WI38 (cell line): Measurements from ENCODE around the gene POMT2.
"Not testable (repeated sequence)": the region's sequence is repeated elsewhere in the genome, so short reads cannot be mapped to it uniquely, and the experiment has no call there.

ENCODE experiments used
- H3K4me3 ChIP-seq: 2 replicates; pipeline ENCODE4 v1.5.1; 2011; ENCODE audit warnings: low read depth, mild to moderate bottlenecking, control low read depth, low read length
- TF ChIP-seq, protein P1 (sequence below): IDR thresholded peaks from 2 replicates; pipeline ENCODE4 v1.5.1; 2012; ENCODE audit warnings: low read depth, mild to moderate bottlenecking, control low read depth, low read length

POMT2 gene

DNA sequence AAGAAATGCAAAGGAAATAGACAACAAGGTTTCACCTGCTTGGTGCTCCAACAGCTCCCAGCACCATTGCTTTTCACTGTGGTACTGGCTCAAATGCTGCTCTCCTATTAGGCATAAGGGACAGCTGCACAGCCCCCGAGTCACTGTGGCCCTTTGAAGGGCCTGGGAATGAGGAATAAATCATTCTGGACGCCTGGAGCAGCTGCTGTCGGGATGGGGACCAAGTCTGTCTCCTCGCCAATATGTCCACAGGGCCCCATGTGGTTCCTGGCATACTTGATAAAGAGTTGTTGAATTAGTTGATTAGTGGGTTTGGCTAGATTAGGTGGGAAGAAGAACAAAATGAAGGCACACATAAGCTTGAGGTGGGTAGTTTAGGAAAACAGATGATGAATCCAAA is 36.6 kb downstream of the POMT2 start:
- TF ChIP-seq, protein P1, sequence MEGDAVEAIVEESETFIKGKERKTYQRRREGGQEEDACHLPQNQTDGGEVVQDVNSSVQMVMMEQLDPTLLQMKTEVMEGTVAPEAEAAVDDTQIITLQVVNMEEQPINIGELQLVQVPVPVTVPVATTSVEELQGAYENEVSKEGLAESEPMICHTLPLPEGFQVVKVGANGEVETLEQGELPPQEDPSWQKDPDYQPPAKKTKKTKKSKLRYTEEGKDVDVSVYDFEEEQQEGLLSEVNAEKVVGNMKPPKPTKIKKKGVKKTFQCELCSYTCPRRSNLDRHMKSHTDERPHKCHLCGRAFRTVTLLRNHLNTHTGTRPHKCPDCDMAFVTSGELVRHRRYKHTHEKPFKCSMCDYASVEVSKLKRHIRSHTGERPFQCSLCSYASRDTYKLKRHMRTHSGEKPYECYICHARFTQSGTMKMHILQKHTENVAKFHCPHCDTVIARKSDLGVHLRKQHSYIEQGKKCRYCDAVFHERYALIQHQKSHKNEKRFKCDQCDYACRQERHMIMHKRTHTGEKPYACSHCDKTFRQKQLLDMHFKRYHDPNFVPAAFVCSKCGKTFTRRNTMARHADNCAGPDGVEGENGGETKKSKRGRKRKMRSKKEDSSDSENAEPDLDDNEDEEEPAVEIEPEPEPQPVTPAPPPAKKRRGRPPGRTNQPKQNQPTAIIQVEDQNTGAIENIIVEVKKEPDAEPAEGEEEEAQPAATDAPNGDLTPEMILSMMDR = no peak
- H3K4me3 ChIP-seq = no peak overlapping the region

DNA sequence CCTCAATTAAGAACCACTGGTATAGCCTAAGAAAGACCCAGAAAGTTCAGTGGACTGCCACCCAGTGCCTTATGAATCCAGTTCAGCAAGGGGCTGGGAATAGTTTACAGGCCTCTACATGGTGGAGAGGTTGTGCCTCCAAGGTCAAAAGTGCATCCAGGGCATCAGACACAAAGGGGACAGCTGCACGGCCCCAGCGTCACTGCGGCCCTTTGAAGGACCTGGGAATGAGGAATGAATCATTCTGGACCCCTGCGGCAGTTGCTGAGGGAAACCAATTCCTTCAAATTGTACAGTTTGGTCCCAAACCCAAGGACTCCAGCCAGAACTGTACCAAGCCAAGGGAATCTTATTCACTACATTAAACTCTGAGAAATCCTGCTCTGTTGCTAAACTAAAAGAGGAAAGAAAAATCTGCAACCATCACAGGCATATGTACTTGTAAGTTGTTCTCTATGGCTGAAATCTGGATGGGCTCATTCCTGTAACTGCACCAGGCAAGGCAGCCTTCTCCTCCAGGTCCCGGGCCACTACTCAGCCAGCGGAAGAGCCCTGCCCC is 38.8 kb downstream of the POMT2 start:
- no peak overlapping the region for H3K4me3 ChIP-seq
- TF ChIP-seq, protein P1 = no peak

DNA sequence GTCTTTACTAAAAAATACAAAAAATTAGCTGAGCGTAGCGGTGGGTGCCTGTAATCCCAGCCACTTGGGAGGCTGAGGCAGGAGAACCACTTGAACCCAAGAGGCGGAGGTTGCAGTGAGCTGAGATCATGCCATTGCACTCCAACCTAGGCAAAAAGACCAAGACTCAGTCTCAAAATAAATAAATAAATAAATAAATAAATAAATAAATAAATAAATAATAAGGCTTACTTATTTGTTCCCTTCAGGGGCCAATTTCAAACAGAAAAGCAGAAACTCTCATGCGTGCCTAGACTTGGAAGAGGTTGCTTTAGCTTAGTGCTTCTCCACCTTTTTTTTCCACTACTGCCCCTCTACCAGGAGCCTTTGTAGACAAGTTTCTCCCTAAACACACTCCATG is 39.8 kb downstream of the POMT2 start:
- not testable (repeated sequence) for H3K4me3 ChIP-seq

DNA sequence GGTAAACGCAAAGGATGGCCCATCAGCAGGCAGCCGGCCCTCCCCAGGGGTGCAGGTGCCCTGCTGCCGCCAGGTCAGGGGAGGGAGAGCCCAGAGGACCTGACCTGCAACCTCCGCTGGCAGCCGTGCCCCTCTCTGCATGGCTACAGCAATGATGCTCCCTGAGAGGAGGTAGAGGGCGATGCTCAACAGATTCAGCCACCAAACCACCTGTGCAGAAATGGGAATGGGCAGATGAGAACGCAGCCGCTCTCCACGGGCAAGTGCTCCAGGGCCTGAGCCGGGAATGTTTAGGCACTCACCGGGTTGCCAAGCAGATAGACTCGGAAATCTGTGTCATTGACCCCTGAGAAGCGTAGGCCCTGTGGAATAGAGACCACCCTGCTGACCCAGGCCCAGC is 41.0 kb downstream of the POMT2 start:
- H3K4me3 ChIP-seq = no peak overlapping the region
- TF ChIP-seq, protein P1 = no peak

DNA sequence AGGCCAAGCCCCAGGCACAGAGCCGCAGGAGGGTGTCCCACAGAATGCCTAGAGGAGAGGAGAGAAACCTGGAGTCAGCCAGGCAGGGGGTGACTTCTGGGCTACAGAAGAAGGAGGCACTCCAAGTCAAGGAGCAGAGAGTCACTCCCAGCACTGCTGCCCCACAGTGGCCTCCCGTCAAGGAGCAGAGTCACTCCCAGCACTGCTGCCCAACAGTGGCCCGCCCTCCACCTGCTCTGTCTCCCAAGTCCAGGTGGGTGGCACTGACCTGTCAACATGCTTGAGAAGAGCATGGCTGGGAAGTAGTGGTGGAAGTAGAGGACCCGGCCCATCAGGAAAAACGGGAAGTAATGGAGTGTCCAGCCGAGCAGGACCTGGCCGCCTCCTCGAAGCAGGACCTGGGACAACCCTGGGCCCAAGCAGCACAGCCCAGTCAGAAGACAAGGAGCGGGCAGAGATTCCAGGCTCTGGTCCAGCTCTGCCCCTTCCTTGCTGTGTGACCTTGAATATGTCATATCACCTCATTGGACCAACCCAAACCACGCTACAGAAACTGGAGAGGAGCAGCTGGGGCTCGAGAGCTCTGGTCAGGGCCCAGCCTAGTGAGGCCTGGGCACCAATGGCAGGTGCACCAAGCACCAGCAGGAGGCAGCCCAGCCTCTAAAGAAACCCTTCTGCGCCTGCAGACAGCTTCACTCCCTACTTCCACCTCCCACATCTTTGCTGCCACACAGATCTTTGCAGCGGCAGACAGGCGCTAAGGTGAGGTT is 42.0 kb downstream of the POMT2 start:
- H3K4me3 ChIP-seq = no peak overlapping the region
- TF ChIP-seq, protein P1 = no peak

DNA sequence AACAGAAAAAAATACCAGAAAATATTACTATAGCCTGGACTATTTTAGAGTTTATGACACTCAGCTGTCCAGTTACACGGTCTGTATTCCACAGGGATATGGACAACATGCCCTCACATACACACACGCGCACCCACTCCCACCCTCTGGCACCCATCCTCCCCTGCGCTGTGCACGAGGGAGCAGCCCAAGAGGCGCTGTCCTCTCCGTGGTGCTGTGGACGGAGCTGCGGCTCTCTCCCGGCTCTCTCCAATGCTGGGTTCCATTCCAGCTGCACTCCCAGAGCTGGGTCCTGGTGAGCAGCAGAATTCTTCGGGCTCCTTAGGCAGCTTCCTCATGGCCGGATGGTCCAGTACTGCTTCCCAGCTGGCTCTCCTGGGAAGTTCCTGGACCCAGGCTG is 43.7 kb downstream of the POMT2 start:
- TF ChIP-seq, protein P1 = no peak
- H3K4me3 ChIP-seq = no peak overlapping the region

DNA sequence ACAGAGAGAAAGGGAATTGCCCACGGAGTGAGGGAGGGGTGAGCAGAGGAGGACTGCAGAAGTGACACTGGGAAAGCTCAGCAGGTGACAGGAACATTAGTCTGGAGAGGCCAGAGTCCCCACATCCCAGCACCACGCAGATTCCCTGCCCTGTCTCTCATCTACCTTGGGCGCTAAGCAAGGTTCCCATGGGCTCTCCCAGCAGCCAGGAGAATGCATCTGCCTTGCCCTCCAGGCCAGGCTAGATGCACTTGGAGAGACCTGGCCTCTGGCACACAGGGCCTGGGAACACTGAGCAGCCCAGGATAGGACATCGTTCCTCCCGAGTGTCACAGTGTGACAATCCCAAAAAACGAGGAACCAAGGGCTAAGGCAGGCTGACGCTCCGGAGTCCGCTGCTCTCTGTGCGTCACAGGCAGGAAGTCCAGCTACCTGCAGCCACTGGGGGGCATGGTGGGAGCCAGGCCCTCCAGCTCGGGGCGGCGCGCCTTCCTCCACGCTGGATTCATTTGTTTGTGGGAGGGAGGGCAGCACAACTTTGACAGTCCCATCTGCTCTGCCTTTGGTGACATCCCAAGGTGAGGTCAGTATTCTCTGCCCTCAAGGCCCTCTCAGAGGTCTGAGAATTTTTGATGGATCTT is 44.3 kb downstream of the POMT2 start:
- TF ChIP-seq, protein P1 = no peak

More for the DNA sequence above, 44.3 kb downstream of the POMT2 start:
- H3K4me3 ChIP-seq = no peak overlapping the region
